HG02981 (cell line): ENCODE data around the gene PSMB7.

Experiments used
- ATAC-seq: cut with Tn5 transposase; IDR thresholded peaks from one replicate; pipeline ENCODE4 v1.9.1; 2021; ENCODE audit warnings: mild to moderate bottlenecking, moderate library complexity; ENCODE audit not compliant: unreplicated experiment

The PSMB7 gene

DNA sequence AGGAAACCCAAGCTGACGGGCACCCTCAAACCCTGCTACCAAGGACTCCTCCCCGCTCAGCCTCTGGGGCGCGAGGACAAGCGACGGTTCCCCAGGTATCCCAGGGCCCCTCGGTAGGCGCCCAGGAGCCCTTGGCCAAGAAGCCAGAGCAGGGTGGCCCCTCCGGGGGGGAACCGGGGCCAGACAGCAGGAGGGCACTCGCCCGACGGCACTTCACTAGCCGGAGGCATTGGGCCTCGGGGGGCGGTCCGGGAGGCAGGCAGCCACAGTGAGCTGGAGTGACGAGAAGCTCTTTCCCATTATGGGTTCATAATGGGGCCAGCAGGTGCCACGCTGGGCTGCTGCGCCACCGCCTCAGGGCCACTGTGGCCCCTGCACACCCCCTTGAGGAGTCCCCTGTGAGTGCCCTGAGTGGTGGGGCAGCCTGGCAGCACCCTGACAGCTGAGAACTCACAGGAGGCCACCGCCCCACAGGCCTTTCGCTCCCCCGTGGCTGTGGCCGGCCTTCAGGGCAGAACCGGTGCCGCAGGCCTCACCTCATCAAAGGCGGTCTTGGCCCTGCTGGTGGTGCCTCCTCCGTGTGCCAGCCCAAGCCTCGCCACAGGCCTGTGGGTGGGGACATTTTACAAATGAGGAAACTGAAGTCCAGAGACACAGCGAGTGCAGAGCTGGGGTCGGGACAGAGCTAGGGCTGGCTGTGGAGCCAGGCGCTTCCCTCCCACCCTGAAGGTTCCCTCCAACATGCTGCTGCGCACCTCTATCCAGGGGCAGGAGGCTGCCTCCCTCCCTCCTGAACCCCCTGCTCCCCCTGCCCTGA is 68.7 kb downstream of the PSMB7 start:
- no peak for ATAC-seq

DNA sequence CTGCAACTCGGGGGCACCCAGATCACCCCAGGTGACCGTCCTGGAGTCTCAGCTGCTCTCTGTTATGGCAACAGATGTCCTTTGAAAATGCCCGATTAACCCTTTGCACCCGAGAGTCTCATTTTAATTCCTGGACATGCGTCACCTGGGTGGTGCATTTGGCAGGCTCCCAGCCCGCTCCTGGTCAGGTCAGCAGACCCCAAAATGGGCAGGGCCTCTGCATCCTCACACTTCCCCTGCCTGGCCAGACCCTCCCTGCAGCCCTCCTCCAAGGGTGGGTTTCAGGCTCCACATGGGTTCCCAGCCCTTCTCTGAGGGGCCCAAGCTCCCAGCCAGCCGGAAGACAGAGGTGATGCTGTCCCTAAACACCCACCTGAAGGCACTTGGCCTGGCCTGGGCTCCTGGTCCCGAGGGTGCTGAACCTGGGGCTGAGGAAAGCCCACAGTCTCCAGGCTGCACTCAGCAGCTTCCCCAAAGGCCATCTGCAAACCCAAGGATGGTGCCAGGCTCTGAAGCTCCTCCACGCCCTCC is 69.4 kb downstream of the PSMB7 start:
- no peak for ATAC-seq

DNA sequence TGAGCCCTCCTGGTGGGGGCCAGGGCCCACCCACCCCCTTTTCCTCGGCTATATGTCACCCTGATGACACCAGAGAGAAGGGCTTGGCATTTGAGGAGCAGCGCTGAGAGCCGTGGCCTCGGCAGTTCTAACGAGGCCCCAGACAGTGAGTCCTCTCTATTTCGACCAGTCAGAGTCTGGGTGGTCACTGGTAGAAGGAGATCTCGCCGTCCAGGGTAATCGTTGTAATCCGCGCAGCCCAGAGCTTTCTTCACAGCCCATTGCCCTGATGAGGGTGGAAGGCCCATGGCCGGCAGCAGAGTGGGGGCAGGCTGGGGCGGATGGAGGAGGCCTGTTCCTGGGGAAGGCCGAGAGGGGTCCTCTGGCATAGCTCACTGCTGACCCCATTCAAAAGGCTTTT is 70.2 kb downstream of the PSMB7 start:
- no peak for ATAC-seq

DNA sequence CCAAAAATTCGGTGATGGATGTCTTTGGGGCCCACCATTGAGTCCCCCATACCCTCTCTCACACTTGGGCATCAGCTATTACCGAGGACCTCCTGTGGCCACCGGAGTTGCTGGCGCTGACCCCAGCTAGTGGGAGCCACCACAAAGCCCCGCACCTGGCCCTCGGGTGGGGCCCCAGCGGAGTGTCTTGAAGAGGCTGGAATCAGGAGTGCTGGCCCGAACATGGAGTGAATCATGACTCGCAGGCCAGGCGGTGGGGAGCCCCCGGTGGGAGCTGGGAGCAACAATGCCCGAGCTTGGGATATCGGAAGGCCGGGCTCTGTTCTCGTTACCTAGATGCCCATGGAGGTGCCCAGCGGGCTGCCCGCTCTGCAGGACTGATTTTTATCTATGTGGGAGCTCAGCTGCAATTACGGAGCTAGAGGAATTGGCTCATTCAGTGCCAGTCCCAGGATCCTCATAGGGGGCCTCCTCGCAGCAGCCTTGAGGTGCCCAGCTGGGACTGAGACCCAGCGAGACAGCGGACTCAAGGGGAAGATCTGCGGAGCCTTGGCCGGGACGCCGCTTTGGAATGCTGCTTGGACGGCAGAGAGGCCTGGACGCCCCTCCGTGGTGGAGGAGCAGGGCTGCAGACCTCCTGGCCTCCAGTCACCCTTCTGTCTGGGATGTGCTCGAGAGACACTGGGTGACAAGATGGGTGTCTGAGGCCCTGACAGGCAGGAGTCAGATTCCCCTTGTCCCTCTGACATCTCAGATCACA is 70.8 kb downstream of the PSMB7 start:
- no peak for ATAC-seq

DNA sequence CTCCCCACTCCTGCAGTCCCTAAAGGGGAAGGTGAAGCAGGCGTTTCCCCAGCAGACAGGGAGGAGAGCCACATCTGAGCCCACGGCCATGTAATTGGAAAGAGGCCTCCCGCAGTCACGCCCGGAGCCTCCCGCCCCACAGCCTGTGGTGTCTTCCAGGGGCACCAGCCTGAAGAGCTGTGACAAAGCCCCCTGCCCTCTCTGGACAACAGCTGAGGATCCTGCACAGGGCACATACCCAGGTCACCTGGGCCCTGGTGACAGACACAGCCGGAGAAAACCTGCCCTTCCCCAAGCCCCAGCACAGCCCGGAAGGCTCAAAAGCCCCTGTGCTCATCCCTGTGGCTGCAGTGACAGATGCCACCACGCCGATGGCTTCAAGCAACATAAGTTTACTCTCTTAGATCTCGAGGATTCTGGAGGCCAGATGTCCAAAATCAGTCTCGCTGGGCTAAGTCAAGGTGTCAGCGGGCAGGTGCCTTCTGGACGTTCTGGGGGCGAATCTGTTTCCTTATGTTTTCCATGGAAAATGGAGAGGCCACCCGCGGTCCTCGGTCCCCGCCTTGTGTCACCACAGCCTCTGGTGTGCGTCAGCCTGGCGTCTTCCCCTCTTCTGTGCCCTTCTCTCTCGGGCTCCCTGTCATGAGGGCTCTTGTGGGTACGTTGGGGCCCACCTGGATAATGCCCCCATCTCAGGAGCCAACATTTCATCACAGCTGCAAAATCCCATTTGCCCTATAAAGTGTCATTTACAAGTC is 71.5 kb downstream of the PSMB7 start:
- ATAC-seq = no peak

DNA sequence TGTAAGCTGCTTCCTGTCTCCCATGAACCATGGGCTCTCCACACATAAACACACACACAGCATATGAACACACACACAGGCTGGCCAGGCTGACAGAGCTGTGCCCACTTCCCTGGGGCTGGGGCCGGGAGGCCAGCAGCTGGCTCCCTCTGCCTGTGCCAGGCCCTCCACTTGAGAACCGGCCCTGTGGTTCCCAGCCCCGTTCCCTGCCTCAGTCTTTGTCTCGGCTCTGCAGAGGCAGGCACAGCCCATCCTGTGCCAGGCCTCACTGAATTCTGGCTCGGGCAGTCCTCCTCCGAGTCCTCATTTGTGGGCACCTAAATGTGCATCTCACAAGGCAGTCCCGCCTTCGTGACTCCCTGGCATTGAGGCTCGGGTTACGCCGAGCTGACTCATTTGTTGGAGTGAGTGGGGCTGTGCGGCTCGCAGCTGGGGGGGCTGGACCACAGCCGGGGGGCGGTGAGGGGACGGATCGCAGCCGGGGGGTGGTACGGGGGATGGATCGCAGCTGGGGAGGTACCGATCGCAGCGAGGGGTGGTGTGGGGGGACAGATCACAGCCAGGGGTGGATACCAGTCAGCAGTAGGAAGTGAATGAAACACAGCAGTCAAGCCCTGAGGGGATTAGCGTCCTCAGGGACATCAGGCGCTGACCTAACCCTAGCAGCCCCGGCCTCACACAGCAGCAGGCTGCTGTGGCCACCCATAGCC is 72.3 kb downstream of the PSMB7 start:
- no peak for ATAC-seq

DNA sequence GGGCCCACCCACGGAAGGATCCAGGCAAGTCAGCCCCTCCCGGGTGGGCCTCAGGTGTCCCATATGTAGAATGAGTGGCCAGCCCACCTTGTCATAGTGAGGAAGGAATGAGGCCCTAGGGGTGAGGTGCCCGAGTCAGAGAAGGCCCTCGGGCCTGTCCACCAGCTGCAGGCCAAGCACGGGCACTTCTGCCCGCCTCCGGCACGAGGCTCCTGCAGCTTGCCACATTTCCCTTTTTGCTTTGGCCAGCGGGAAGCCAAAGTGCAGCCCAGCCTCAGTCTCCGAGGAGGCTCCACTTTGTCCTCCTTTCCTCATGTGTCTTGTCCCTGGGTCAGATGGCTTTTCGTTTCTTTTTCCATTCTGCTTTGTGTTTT is 72.9 kb downstream of the PSMB7 start:
- no peak for ATAC-seq

DNA sequence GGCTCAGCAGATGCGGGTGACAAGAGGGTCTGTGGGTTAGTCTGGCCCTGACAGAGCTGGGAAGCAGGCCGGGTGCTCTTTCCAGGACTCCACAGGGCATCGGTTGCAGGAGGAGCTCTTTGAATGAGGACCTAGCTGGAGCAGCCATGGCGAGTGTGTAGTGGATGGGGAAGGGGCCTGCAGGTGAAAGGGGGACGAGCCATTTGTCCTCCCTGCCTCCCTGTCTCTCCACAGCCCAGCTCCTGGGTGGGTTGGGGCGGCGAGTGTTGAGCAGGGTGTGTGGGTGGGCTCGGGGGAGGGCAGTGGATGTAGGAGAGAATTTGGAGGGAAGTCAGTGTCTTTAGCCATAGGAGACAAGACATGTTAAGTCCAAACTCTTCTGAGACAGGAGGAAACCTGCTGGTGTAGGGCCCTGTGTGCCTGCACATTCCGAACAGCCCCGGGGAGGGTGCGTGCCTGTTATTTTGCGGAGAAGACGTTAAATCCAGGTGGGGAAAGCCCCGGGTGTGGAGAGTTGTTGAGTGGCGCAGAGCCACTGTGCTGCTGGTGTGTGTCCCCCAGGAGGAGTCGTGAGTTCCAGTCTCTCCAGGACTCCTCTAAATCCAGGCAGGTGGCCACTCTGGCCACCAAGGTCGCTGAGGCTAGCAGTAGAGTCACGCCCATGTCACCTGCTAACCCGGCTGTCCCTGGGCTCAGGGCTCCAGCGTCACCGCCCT is 73.6 kb downstream of the PSMB7 start:
- ATAC-seq = no peak

DNA sequence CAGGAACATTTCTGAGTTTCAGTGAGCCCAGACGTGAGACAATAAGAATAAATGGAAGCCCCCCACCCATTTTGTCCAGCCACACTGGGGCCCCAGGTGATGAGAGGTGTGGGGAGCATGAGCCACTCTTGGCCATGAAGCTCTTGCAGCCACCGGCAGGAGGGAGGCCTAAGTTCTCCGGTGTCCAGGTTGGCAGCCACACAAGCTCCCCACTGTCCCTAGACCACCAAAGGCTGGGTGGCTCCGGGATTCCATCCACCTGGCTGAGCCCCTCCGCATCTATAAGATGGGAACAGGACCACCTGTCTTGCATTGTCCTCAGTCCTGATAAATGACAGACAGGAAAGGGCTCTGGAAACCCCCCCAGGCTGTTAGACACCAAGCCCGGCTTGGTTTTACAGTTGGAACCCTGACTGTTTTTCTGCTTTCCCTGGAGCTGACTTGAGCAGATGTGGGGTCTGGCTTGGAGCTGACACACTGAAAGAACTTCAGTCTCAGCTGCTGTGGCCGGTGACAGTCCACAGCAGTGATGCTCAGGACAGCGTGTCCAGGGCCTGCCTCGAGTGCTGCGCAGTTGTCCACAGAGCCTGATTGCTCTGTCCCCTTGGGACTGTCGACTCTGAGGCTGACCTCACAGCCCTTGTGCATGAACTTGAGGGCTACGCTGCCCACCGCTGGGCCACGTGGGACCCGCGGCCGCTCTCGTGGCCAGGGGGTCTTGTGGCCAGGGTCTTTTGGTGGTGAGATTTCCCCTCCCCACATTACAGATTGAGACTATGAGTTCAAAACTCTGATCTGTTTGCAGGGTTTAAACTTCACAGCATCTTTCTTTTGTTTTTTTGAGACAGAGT is 74.8 kb downstream of the PSMB7 start:
- ATAC-seq = no peak

DNA sequence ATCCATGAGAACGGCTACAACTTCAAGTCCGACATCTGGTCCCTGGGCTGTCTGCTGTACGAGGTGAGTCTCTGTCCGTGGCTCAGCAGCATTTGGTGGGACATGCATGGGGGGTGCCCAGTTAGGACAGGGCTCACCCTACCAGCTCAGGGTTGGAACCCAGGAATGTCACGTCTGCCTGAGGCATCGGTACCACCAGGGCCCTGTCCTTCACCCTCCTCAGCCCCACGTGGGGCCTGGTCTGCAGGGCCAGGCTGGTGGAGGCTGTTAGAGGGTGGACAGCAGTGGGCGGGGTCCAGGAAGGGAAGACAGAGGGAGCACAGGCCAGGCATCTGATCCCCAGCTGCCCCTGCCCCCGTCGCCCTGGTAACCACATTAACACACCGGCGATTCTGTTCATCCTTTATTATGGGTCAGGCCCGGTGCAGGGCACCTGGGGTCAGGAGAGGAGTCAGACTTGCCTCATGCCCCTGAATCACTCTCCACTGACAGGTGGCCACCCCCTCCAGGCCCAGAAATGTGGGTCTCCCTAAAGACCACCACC is 75.6 kb downstream of the PSMB7 start:
- ATAC-seq = no peak

DNA sequence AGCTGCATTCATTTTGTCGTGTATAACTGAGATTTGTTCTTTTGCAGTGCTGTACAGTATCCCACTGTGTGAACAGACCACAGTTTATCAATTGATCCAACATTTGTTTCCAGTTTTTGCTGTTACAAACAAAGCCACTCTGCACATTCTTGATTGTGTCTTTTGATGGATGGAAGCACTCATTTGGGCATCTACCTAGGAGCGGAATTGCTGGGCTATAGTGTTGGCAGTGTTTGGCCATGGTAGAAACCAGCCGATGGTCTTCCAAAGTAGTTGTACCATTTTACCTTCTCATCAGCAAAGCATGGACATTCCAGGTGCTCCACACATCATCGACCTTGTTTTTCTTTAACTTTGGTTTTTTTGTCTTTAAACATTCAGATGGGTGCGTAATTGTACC is 77.7 kb downstream of the PSMB7 start:
- ATAC-seq = no peak

DNA sequence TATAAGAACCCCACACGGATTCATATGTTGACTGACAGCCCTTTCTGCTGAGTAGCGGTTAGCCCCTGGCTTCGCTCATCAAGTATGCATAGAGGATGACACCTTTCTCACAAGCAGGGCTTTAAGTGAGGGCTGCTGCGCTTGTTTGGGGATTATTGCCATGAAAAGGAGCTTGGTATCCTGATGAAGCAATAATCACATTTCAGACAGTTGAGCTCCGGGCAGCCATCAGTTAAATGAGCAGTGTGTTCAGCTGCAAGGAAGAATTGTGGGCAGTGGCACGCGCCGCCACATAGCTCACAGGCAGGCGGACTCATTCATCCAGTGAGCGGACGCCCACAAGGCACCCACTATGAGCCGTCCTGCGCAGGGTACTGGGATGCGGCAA is 79.9 kb downstream of the PSMB7 start:
- no peak for ATAC-seq

DNA sequence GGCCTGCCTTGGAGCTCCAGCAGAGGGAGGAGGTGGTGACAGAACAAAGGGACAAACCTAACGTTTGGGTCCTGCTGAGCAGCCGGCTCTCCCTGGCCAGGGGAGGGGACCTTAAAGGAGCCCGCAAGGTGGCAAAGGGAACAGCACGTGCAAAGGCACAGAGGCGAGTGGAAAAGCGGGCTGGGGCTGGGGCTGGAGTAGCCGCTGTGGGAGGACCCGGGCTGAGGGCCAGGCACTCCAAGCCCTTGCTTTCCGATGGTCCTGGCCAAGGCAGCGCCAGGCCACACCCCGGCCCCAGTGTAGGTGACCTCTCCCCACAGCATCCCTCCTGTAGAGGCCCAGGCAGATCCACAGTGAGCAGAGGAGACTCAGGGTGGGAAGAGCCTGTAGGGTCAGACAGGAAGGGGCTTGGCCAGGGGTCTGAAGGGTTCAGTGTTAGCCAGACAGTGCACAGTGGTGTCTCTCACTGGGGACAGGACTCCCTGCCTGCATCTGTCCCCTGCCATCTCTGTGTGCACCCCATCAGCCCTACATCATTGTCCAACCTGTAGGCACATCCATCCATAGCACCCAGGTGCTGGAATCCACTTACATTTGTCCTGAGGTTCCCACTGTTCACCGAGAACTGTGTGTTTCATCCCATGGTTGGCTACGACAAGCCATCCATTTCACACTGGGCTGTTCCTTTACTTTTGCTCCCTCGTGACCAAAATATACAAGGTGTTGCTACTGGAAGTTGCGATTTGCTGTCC is 80.5 kb downstream of the PSMB7 start:
- ATAC-seq = no peak

DNA sequence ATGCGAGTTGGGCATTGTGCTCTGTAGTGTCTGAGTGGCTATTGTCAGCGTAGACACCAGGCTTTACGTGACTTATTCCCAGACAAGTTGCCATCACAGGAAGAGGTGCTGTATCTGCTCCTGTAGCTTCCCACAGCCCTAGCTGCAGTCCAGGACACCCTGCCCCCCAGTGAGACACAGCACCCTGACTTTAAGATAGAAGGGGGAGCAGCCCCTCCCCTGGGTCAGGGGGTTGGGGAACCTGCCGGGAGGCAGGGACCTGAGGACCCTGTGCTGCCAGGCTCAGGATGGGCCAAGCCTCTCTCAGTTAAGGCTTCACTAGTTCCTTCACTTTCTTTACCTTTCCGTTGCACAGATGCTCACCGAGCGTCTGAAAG is 82.1 kb downstream of the PSMB7 start:
- ATAC-seq = no peak

DNA sequence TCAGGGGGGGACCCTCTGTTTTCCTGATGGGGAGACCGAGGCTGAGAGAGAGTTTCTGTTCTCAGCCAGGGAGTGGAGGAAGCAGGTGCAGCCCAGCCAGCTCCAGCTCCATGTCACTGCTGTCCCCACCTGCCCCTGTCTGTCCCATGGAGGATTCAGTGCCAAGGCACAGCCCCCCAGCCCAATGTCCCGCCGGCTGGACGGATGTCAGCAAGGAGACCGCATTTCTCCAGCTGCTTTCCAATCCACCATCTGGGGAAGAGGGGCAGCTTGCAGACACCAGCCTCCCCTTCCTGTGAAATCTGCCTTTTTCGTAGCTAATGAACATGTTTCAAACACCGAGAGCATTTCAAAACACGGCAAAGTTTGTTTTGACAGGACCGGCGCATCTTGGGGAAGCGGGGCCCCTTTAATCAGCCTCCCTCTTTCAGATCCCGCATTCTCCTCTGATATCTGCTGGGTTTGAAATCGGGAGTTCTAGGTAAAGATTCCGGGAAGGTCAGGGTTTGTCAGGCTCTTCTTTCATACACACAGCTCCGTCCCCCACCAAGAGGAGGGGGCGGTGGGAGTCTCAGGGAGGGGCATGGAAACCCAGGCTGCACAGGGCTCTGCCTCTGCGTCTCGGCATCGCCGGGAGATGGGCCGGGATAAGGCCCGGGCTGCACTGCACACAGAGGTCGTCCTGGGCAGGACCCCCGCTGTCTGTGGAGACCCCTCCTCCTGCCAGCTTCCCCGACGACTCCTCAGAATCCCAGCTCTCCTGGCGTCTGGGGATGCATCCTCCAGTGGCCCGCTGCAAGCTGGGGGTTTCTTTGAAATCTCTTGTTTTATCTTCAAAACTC is 82.7 kb downstream of the PSMB7 start:
- no peak for ATAC-seq

DNA sequence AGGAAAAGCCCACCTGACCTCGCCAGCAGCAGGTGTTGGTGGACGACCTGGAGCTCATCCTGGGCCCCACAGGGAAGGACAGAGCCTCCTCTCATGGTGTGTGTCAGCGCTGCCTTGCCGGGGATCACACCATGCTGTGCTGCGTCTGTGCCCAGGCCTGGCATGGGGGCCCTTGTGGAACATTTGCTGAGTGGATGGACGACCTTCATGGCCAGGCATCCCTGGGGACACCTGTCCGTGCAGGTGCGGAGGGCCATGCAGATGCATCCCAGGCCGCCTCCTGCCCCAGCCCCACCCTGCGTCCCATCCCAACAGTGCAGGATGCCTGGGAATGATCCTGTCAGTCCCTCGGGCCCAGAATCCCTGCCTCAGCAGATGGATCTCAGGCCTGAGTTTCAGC is 83.7 kb downstream of the PSMB7 start:
- ATAC-seq = no peak

DNA sequence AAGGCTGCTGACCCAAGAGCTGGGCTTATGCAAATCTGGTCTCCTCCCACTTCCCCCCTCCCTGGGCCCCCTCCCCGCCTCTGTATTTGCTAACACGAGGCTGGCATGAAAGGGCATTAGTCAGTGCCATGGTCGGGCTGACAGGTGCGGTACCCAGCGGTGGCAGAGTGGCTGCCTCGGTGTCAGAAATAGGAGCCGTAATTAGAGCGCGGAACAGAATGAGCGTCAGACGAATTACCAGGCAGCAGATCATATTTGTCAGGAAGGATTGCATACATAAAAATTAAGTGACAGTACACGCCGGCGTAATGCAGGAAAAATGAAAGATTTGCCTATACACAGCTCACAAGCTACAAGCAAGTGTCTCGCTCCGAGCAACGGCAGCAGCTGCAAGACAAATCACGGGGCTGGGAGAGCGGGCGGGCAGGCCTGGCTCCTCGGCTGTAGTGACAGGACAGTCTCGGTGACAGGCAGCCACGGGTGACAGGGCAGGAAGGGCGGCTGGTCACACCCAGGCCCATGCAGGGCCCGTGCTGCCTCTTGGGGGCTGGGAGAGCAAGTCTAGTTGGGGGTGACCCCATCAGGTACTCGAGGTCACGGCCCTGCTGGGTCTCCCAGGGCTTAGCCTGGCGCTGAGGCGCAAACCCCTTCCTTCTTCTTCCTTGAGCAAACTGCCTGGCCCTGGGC is 85.1 kb downstream of the PSMB7 start:
- ATAC-seq = no peak
